ENCODE measurements around the gene PHLDB3.
"Not testable (repeated sequence)": the region's sequence is repeated elsewhere in the genome, so short reads cannot be mapped to it uniquely, and the experiment has no call there.

PHLDB3 gene

DNA sequence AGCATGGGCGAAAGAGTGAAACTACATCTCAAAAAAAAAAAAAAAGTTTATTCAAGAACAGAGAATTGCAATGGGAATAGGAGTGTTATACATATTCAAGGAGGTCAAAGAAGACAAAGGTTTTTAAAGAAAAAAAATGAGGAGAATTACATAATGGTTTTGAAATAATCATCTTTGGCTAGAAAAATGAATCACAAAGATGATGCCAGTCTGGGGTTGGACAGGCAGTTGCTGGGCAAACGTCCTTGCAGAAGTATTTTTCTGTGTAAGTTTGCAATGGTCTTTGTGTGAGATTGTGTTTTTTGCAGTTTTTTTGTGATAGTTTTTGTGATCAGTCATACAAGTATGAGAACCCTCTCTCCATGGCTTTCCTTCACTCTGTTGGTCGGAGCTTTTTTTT, 62.8 kb downstream of the PHLDB3 start:
- DNase-seq (ENCODE audit: extremely low read depth, low read depth): no peak
- TF ChIP-seq CTCF (IDR thresholded peaks at IDR 0.05; ENCODE audit: low read depth, low read length): no peak

DNA sequence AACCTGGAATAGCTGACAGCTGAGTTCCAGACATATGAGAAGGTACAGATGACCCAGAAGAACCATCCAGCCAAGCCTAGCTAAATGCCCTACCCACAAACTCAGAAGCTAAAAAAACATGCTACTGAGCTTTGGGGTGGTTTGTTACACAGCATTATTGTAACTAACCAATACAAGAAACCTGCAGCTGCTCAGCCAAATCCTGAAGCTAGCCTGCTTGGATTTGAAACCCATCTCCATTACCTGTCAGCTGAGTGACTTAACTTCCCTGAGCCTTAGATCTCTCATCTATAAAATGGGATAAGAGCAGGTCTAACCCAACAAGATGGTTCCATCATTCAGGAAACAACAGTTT, 64.9 kb downstream of the PHLDB3 start:
- no peak for TF ChIP-seq CTCF (IDR thresholded peaks at IDR 0.05; ENCODE audit: low read depth, low read length)
- no peak for DNase-seq (ENCODE audit: extremely low read depth, low read depth)

DNA sequence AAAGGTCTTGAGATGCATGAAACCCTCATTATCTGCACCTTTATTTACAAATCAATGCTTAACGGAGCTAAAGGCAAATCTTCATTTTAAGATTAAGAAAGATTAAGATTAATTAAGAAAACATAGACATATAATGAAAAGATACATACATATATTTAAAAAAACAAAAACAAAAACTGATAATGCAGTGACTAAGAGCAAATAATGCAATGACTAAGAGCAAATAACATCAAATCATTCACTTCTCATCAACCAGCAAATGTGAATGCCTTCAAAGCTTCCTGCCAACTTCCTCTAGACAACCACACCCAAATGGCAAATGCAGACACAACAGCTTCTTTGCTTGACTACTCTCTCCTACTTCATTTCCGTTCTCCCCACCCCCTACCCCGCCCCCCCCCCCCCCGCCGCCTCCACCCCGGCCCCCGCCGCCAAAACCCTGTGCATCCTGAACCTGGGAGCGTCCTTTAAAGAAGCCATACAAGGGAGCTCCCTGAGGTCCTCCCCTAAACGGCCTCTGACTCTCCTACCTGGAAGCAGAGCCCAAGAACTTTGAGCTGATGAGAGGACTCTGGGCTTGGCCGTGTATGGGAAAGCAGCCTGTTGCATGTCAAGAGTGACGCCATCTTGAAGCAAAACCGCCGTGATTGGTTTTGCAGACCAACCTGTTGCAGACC, 65.4 kb downstream of the PHLDB3 start:
- DNase-seq (ENCODE audit: extremely low read depth, low read depth): peak; percentile 50
- TF ChIP-seq CTCF (IDR thresholded peaks at IDR 0.05; ENCODE audit: low read depth, low read length): no peak

DNA sequence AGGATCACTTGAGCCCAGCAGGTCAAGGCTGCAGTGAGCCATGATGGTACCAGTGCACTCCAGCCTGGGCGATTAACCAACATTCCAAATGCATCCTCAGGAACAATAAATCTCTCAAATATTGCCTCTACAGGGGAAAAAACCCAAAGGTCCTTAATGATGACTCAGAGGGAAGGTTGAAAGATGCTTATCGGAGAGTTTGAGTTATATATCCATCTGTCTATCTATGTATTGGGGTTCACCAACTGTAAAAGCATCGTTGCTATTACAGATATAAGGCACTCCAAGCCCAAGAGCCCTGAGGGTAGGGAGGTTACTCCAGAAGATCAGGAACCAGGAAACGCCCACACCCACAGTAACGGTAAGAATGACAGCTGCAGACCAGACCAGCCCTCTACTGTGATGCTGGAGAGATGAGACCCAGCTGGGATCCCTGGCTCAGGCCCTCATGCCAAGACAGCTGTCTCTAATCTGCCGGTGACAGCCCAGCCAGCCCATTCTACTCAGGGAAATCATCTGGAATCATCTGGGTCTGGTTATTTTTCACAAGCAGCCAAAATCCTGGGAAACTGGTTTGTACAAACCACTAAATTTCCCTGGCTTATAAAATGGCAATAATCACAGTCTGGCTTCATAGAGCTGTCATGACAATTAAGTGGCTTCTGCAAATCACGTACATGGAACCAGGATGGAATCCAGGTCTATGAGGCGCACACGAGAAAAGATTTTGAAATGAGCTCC, 66.1 kb downstream of the PHLDB3 start:
- peak; percentile 95 for DNase-seq (ENCODE audit: extremely low read depth, low read depth)
- no peak for TF ChIP-seq CTCF (IDR thresholded peaks at IDR 0.05; ENCODE audit: low read depth, low read length)

GRCh38 chr19:43437712-43438111, 66.8 kb downstream of the PHLDB3 start:
- DNase-seq (ENCODE audit: extremely low read depth, low read depth): no peak
- no peak for TF ChIP-seq CTCF (IDR thresholded peaks at IDR 0.05; ENCODE audit: low read depth, low read length)

DNA sequence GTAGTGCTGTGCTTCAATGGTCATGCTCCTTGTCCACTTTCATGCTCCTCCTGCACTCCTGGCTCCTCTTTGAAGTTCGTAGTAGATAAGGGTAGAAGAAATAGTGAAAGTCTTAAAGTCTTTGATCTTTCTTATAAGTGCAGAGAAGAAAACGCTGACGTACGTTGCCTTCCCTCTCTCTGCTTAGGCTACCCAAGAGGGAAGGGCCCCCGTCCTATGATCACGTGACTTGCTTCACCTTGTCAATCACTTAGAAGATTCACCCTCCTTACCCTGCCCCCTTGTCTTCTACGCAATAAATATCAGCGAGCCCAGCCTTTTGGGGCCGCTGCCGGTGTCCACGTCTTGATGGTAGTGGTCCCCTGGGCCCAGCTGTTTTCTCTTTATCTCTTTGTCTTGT, 67.3 kb downstream of the PHLDB3 start:
- DNase-seq (ENCODE audit: extremely low read depth, low read depth): not testable (repeated sequence)

DNA sequence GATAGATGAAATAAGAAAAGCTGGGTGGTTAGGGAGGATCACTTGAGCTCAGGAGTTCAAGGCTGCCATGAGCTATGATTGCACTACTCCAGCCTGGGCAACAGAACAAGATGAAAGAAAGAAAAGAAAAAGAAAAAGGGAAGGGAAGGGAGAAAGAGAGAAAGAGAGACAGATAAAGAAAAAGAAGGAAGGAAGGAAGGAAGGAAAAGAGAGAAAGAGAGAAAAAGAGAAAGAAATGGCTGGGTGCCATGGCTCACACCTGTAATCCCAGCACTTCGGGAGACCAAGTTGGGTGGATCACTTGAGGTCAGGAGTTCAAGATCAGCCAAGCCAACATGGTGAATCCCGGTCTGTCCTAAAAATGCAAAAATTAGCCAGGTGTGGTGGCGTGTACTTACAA, 68.8 kb downstream of the PHLDB3 start:
- no peak for DNase-seq (ENCODE audit: extremely low read depth, low read depth)
- no peak for TF ChIP-seq CTCF (IDR thresholded peaks at IDR 0.05; ENCODE audit: low read depth, low read length)

- no peak for TF ChIP-seq CTCF (IDR thresholded peaks at IDR 0.05; ENCODE audit: low read depth, low read length)
- DNase-seq (ENCODE audit: extremely low read depth, low read depth): no peak
These were observed 70.9 kb downstream of the PHLDB3 start for GRCh38 chr19:43433689-43434088.
